ENCODE results near the gene PLAC1.

Gene PLAC1

GRCh38 chrX:134573683-134574035, 84.6 kb downstream of the PLAC1 start:
- no peak for DNase-seq (ENCODE audit: low read depth)
- H3K4me3 ChIP-seq (ENCODE audit: low read depth, low read length): no peak overlapping the region
- no peak for TF ChIP-seq CTCF (conservative IDR thresholded peaks at IDR 0.05; ENCODE audit: low read depth, low read length)

GRCh38 chrX:134572816-134573682, 85.2 kb downstream of the PLAC1 start:
- H3K4me3 ChIP-seq (ENCODE audit: low read depth, low read length): no peak overlapping the region
- DNase-seq (ENCODE audit: low read depth): no peak
- no peak for TF ChIP-seq CTCF (conservative IDR thresholded peaks at IDR 0.05; ENCODE audit: low read depth, low read length)

DNA sequence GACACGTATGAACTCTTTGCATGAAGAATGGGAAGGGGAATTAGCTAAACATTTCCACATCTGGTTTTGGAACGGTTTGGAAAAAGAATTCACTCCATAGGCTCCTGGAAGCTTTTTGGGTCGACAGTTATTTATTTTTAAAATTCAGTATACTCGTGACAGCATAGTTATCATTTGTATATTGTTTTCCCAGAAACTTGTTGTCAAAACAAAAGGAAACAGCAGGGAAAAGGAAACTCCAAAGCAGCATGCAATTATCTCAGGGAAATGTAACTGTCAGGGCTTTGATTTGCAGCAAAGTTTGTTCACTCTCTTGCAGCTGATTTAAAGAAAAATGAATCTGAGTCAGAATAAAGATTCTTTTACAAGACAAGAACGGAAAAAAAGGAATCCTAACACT, 86.5 kb downstream of the PLAC1 start:
- TF ChIP-seq CTCF (conservative IDR thresholded peaks at IDR 0.05; ENCODE audit: low read depth, low read length): no peak
- DNase-seq (ENCODE audit: low read depth): no peak
- no peak overlapping the region for H3K4me3 ChIP-seq (ENCODE audit: low read depth, low read length)

- no peak for DNase-seq (ENCODE audit: low read depth)
- no peak overlapping the region for H3K4me3 ChIP-seq (ENCODE audit: low read depth, low read length)
- no peak for TF ChIP-seq CTCF (conservative IDR thresholded peaks at IDR 0.05; ENCODE audit: low read depth, low read length)
Measured at GRCh38 chrX:134570899-134571298, 87.4 kb downstream of the PLAC1 start.

- DNase-seq (ENCODE audit: low read depth): no peak
- TF ChIP-seq CTCF (conservative IDR thresholded peaks at IDR 0.05; ENCODE audit: low read depth, low read length): no peak
- no peak overlapping the region for H3K4me3 ChIP-seq (ENCODE audit: low read depth, low read length)
Measured at GRCh38 chrX:134570509-134570846, 87.8 kb downstream of the PLAC1 start.

DNA sequence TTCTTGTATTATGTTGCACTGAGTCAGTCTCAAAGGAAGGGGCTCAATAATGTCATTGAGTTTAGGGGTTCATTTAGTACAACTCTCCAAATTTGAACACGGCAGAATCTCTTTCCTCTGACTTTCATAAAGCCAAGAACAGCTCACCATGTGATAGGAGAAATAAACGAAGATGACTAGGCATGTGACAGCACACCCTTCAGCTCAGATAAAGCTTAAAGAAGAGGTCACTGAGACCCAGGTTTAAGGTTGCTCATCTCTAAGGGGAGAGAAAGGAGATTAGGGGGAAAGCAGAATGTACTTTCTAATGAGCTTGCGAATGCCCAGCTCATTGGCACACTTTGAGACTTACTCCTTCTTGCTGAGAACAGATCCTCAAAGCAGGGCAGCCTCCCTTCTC, 89.0 kb downstream of the PLAC1 start:
- no peak overlapping the region for H3K4me3 ChIP-seq (ENCODE audit: low read depth, low read length)
- no peak for TF ChIP-seq CTCF (conservative IDR thresholded peaks at IDR 0.05; ENCODE audit: low read depth, low read length)
- no peak for DNase-seq (ENCODE audit: low read depth)

Data from choroid plexus epithelial cell (primary cell).